Epithelial cell of esophagus (primary cell): Measurements from ENCODE around the gene ELMOD3.
"Not testable (repeated sequence)": the region's sequence is repeated elsewhere in the genome, so short reads cannot be mapped to it uniquely, and the experiment has no call there.

Source experiments
- DNase-seq: peaks from one replicate; pipeline ENCODE4 v3.0.0; 2010; ENCODE audit warnings: low read depth
- H3K4me3 ChIP-seq: 2 replicates; pipeline ENCODE4 v1.5.1; 2011; ENCODE audit warnings: mild to moderate bottlenecking, low read length, control low read depth
- CTCF ChIP-seq: IDR thresholded peaks from 2 replicates; pipeline ENCODE4 v1.5.1; 2011; ENCODE audit warnings: low read depth, mild to moderate bottlenecking, low read length, control low read depth, inconsistent platforms; ENCODE audit not compliant: insufficient read depth; ENCODE audit errors: missing control alignments

Gene ELMOD3

GRCh38 chr2:85380048-85380447 is 25.5 kb downstream of the ELMOD3 start:
- no peak overlapping the region for H3K4me3 ChIP-seq
- no peak for TF ChIP-seq CTCF
- DNase-seq, result no peak

GRCh38 chr2:85383151-85383550 is 28.6 kb downstream of the ELMOD3 start:
- H3K4me3 ChIP-seq, result not testable (repeated sequence)
- DNase-seq, result peak; percentile 29

- DNase-seq, result no peak
- no peak for TF ChIP-seq CTCF
- no peak overlapping the region for H3K4me3 ChIP-seq
Observed at GRCh38 chr2:85383850-85384249, 29.3 kb downstream of the ELMOD3 start.

- DNase-seq, result no peak
- H3K4me3 ChIP-seq, result no peak overlapping the region
- TF ChIP-seq CTCF, result no peak
Observed at GRCh38 chr2:85385746-85386145, 31.2 kb downstream of the ELMOD3 start.

GRCh38 chr2:85387754-85388153 is 33.2 kb downstream of the ELMOD3 start:
- DNase-seq, result no peak
- TF ChIP-seq CTCF, result no peak

GRCh38 chr2:85388878-85389538 is 34.4 kb downstream of the ELMOD3 start:
- TF ChIP-seq CTCF, result no peak
- no peak overlapping the region for H3K4me3 ChIP-seq
- DNase-seq, result no peak

More at GRCh38 chr2:85387754-85388153, 33.2 kb downstream of the ELMOD3 start:
- H3K4me3 ChIP-seq, result no peak overlapping the region

- no peak overlapping the region for H3K4me3 ChIP-seq
- DNase-seq, result peak; percentile 60
- peak; percentile 71 for TF ChIP-seq CTCF
Observed at GRCh38 chr2:85390941-85391669, 36.5 kb downstream of the ELMOD3 start.
